Body of pancreas (tissue), 4 donors: ENCODE data around the gene RBMS2.

Experiments used
- CTCF ChIP-seq, 7 experiments: fragments of 450-650 bp in 4 of 7; fragments of 200-600 bp in 3 of 7; sonication (generic) in 3 of 7; IDR thresholded peaks; one replicate each; pipeline ENCODE4 v1.5.1; 2016 to 2019; ENCODE audit warnings: antibody characterized with exemption in 7 of 7
- POLR2A ChIP-seq, 3 donors: fragments of 450-650 bp; IDR thresholded peaks; one replicate each; pipeline ENCODE4 v1.6.1; 2016; ENCODE audit warnings: antibody characterized with exemption in 3 of 3, mild to moderate bottlenecking in 2 of 3

- TF ChIP-seq POLR2A (IDR thresholded peaks at IDR 0.05) (peak in 2 of 3 donors; percentile 37 to 52), CTCF (IDR thresholded peaks at IDR 0.05) (peak in 3 of 7 experiments; percentile 1 to 9 (median 3))
Measured at GRCh38 chr12:56634242-56634836, 112.7 kb downstream of the RBMS2 start.
